K562 (cell line): ENCODE results near the gene BUB3. TPM values are rescaled to one million over a fixed set of nuclear protein-coding genes. Genes with fewer than 3 reads are reported as not detected.

Experiments used
- DIDO1 ChIP-seq: fragments of 450-650 bp; IDR thresholded peaks from 2 replicates; pipeline ENCODE4 v1.6.1; 2016; ENCODE audit warnings: low read depth, missing biosample characterization, missing genetic modification characterization
- DPF2 ChIP-seq: fragments of 450-650 bp; IDR thresholded peaks from 2 replicates; pipeline ENCODE4 v1.6.1; 2016
- FOXM1 ChIP-seq, 2 experiments: fragments of 450-650 bp in 1 of 2; sonication (generic) in 1 of 2; formaldehyde crosslinking in 1 of 2; IDR thresholded peaks; 2 replicates each; pipeline versions ENCODE4 v1.6.1 to v1.9.0; 2017 to 2022; ENCODE audit warnings: low read depth in 2 of 2, mild to moderate bottlenecking in 2 of 2, missing genetic modification reagents in 1 of 2, moderate library complexity in 1 of 2
- HDAC1 ChIP-seq, 2 experiments: fragments of 450-650 bp; IDR thresholded peaks; 2 replicates each; pipeline ENCODE4 v1.6.1; 2016 to 2017; ENCODE audit warnings: inconsistent platforms in 1 of 2, mild to moderate bottlenecking in 1 of 2, moderate library complexity in 1 of 2
- HSF4 ChIP-seq: fragments of 250-450 bp; sonication (Bioruptor Pico); IDR thresholded peaks from 2 replicates; pipeline ENCODE4 v2.1.2; 2022; ENCODE audit warnings: mild to moderate bottlenecking, moderate library complexity, borderline replicate concordance
- NR2C1 ChIP-seq, 2 experiments: fragments of 450-650 bp; IDR thresholded peaks; 2 replicates each; pipeline ENCODE4 v1.6.1; 2017; ENCODE audit warnings: mild to moderate bottlenecking in 2 of 2, antibody characterized with exemption in 1 of 2, inconsistent platforms in 1 of 2, missing compliant biosample characterization in 1 of 2, missing genetic modification characterization in 1 of 2
- PKNOX1 ChIP-seq: fragments of 450-650 bp; IDR thresholded peaks from 2 replicates; pipeline ENCODE4 v1.6.1; 2016
- POLR3A ChIP-seq: IDR thresholded peaks from 2 replicates; pipeline ENCODE4 v1.6.1; 2011; ENCODE audit warnings: borderline replicate concordance, mild to moderate bottlenecking, moderate library complexity; ENCODE audit not compliant: insufficient read length, insufficient read depth; ENCODE audit errors: extremely low read depth
- PTTG1 ChIP-seq: fragments of 450-650 bp; IDR thresholded peaks from 2 replicates; pipeline ENCODE4 v1.6.1; 2016; ENCODE audit warnings: low read depth, mild to moderate bottlenecking, missing genetic modification characterization, missing compliant biosample characterization
- SAFB2 ChIP-seq: fragments of 200-400 bp; formaldehyde crosslinking; IDR thresholded peaks from 2 replicates; pipeline ENCODE4 v1.6.1; 2018; ENCODE audit warnings: borderline replicate concordance, low read length, low read depth, moderate library complexity; ENCODE audit not compliant: severe bottlenecking
- SAP30 ChIP-seq: fragments of 200-600 bp; sonication (generic); IDR thresholded peaks from 2 replicates; pipeline ENCODE4 v1.6.1; 2012; ENCODE audit warnings: borderline replicate concordance, low read depth, mild to moderate bottlenecking, moderate library complexity, low read length, control low read depth, inconsistent platforms; ENCODE audit not compliant: insufficient read depth, poor library complexity, severe bottlenecking
- SIRT6 ChIP-seq: IDR thresholded peaks from one replicate; pipeline ENCODE4 v1.6.1; 2012; ENCODE audit warnings: low read depth, mild to moderate bottlenecking, control low read depth, inconsistent platforms, low read length, moderate library complexity
- TEAD1 ChIP-seq, 2 experiments: fragments of 450-650 bp in 1 of 2; sonication (generic) in 1 of 2; formaldehyde crosslinking; IDR thresholded peaks; 2 replicates each; pipeline versions ENCODE4 v1.4.0 to v1.8.0; 2020 to 2022; ENCODE audit warnings: mild to moderate bottlenecking in 2 of 2, missing genetic modification reagents in 1 of 2
- TRIM28 ChIP-seq: fragments of 450-650 bp; IDR thresholded peaks from 2 replicates; pipeline ENCODE4 v1.6.1; 2017
- ZNF197 ChIP-seq: fragments of 200-800 bp; sonication (Bioruptor generic); IDR thresholded peaks from 2 replicates; pipeline ENCODE4 v1.6.1; 2016; ENCODE audit warnings: low read depth, missing genetic modification characterization, missing compliant biosample characterization
- polyA plus RNA-seq, 8 experiments: library from polyadenylated mRNA; depleted of rRNA in 4 of 8; stranded (reverse) in 5 of 8; unstranded in 3 of 8; fragments of >200 nt; fragmentation: Nextera tagmentation in 2 of 8; fragmentation: Illumina TruSeq in 1 of 8; extraction: Ambion mirVana in 2 of 8; extraction: Trizol in 1 of 8; gene quantifications; 2 replicates each; pipeline versions ENCODE4 v1.2.1 to v1.2.3, GENCODE V29; 2011 to 2014; ENCODE audit warnings: inconsistent platforms in 1 of 8, missing spikeins in 1 of 8
- total RNA-seq, 7 experiments: library from RNA; depleted of rRNA in 6 of 7; stranded (reverse); fragments of >200 nt in 6 of 7; fragmentation: Illumina TruSeq in 2 of 7; extraction: Trizol in 2 of 7; gene quantifications; 2 replicates each; pipeline versions ENCODE4 v1.2.1 to v1.2.3, GENCODE V29; 2011 to 2021; ENCODE audit warnings: low replicate concordance in 1 of 7
- TF ChIP-seq, protein P1 (sequence below), 3 experiments: fragments of 200-800 bp in 1 of 3; fragments of 250-450 bp in 1 of 3; fragments of 450-650 bp in 1 of 3; sonication (Bioruptor Pico) in 1 of 3; sonication (Bioruptor generic) in 1 of 3; formaldehyde crosslinking in 1 of 3; IDR thresholded peaks; 2 replicates each; pipeline versions ENCODE4 v1.6.1 to v1.8.0; 2016 to 2022; ENCODE audit warnings: mild to moderate bottlenecking in 2 of 3, missing genetic modification characterization in 2 of 3, missing compliant biosample characterization in 1 of 3, moderate library complexity in 1 of 3
- TF ChIP-seq, protein P2 (sequence below), 2 experiments: IDR thresholded peaks in 1 of 2; conservative IDR thresholded peaks in 1 of 2; 2 replicates each; pipeline ENCODE4 v1.6.1; 2016; ENCODE audit warnings: low read depth in 2 of 2, mild to moderate bottlenecking in 1 of 2, missing compliant biosample characterization in 1 of 2, missing genetic modification characterization in 1 of 2, moderate library complexity in 1 of 2

Gene BUB3
- total and polyA plus RNA-seq, 9 of the 15 experiments (the other 6 are each of a cell fraction or from before 2014, with no cell fraction given), result 167 to 761 (median 225) TPM

DNA sequence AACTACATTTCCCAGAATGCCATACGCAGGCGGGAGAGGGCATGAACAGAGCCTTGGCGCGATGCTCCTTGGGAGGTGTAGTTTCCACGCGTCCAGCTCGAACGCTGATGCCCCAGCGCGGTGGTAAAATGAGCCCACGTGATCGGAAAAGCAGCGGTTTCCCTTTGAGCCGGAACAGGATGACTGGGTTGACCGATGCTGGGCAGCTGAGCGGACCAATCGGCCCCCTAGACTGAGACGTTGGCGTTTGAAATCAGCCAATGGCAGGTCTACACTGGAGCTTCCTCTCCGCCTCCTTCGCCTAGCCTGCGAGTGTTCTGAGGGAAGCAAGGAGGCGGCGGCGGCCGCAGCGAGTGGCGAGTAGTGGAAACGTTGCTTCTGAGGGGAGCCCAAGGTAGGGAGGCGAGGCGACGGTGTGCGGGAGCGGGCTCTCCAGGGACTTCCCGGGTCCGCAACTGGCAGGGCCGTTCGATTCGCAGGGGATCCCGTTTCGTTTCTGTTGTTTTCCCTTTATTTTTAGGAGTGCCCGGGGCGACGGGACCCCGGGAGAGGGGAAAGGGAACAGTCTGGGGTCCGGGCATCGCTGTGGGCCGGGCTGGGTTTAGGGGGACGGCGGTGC, at the start of gene BUB3 (continued):
- TF ChIP-seq, protein P1, sequence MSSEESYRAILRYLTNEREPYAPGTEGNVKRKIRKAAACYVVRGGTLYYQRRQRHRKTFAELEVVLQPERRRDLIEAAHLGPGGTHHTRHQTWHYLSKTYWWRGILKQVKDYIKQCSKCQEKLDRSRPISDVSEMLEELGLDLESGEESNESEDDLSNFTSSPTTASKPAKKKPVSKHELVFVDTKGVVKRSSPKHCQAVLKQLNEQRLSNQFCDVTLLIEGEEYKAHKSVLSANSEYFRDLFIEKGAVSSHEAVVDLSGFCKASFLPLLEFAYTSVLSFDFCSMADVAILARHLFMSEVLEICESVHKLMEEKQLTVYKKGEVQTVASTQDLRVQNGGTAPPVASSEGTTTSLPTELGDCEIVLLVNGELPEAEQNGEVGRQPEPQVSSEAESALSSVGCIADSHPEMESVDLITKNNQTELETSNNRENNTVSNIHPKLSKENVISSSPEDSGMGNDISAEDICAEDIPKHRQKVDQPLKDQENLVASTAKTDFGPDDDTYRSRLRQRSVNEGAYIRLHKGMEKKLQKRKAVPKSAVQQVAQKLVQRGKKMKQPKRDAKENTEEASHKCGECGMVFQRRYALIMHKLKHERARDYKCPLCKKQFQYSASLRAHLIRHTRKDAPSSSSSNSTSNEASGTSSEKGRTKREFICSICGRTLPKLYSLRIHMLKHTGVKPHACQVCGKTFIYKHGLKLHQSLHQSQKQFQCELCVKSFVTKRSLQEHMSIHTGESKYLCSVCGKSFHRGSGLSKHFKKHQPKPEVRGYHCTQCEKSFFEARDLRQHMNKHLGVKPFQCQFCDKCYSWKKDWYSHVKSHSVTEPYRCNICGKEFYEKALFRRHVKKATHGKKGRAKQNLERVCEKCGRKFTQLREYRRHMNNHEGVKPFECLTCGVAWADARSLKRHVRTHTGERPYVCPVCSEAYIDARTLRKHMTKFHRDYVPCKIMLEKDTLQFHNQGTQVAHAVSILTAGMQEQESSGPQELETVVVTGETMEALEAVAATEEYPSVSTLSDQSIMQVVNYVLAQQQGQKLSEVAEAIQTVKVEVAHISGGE (CRISPR knock-in tag; IDR thresholded peaks at IDR 0.05), result peak in 1 of 3 experiments; percentile 46; a peak in 1 of 6 replicates
- TF ChIP-seq ZNF197 (CRISPR knock-in tag), result peak; percentile 85; the same call in 1 of the 2 replicates
- TF ChIP-seq HDAC1 (IDR thresholded peaks at IDR 0.05), result peak in 1 of 2 experiments; percentile 40; a peak in 2 of 4 replicates
- TF ChIP-seq SAP30, result no peak
- TF ChIP-seq TRIM28, result no peak
- no peak for TF ChIP-seq DIDO1 (tag)
- TF ChIP-seq NR2C1 (IDR thresholded peaks at IDR 0.05), result peak; percentile 97
- TF ChIP-seq NR2C1 (tag; IDR thresholded peaks at IDR 0.05), result peak; percentile 98
- peak; percentile 99 for TF ChIP-seq PKNOX1
- TF ChIP-seq, protein P2, sequence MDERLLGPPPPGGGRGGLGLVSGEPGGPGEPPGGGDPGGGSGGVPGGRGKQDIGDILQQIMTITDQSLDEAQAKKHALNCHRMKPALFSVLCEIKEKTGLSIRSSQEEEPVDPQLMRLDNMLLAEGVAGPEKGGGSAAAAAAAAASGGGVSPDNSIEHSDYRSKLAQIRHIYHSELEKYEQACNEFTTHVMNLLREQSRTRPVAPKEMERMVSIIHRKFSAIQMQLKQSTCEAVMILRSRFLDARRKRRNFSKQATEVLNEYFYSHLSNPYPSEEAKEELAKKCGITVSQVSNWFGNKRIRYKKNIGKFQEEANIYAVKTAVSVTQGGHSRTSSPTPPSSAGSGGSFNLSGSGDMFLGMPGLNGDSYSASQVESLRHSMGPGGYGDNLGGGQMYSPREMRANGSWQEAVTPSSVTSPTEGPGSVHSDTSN (CRISPR knock-in tag; IDR thresholded peaks at IDR 0.05; ENCODE audit: low read depth), result no peak
- TF ChIP-seq, protein P2 (tag; conservative IDR thresholded peaks at IDR 0.05; ENCODE audit: low read depth), result peak; percentile 97
- TF ChIP-seq HSF4 (CRISPR knock-in tag), result no peak
- no peak for TF ChIP-seq TEAD1 (CRISPR knock-in tag; IDR thresholded peaks at IDR 0.05)
- peak; percentile 84 for TF ChIP-seq FOXM1 (IDR thresholded peaks at IDR 0.05; ENCODE audit: low read depth)
- no peak for TF ChIP-seq FOXM1 (CRISPR knock-in tag; IDR thresholded peaks at IDR 0.05; ENCODE audit: low read depth)
- no peak for TF ChIP-seq POLR3A
- no peak for TF ChIP-seq SIRT6
- no peak for TF ChIP-seq SAFB2
- TF ChIP-seq DPF2, result no peak
- TF ChIP-seq PTTG1 (tag), result no peak
